Esophagus squamous epithelium (tissue), 5 donors: Measurements from ENCODE around the gene KIRREL1. TPM values are rescaled to one million over a fixed set of nuclear protein-coding genes. Genes with fewer than 3 reads are reported as not detected.

Experiments
- DNase-seq: peaks from one replicate; lab custom pipeline; 2025; lab: John Stamatoyannopoulos, UW
- H3K27ac ChIP-seq, 4 donors: fragments of 200-600 bp; sonication (generic); one replicate each; pipeline ENCODE4 v1.5.1; 2016 to 2019; ENCODE audit warnings: mild to moderate bottlenecking in 1 of 4
- H3K27me3 ChIP-seq, 4 donors: fragments of 200-600 bp; sonication (generic); 1 replicate in 3 of 4; 2 replicates in 1 of 4; pipeline versions ENCODE4 v1.5.1 to v1.6.0; 2017 to 2021; ENCODE audit warnings: antibody characterized with exemption in 1 of 4
- H3K36me3 ChIP-seq, 3 donors: fragments of 200-600 bp; sonication (generic); one replicate each; pipeline ENCODE4 v1.5.1; 2016 to 2019
- H3K4me1 ChIP-seq, 3 donors: fragments of 200-600 bp; sonication (generic); one replicate each; pipeline ENCODE4 v1.5.1; 2017 to 2019
- H3K4me3 ChIP-seq, 4 donors: fragments of 200-600 bp; sonication (generic); 1 replicate in 3 of 4; 2 replicates in 1 of 4; pipeline ENCODE4 v1.5.1; 2016 to 2019; ENCODE audit warnings: mild to moderate bottlenecking in 2 of 4, moderate library complexity in 1 of 4
- H3K9me3 ChIP-seq, 3 donors: fragments of 200-600 bp; sonication (generic); one replicate each; pipeline ENCODE4 v1.5.1; 2016 to 2019
- CTCF ChIP-seq, 6 experiments: fragments of 450-650 bp in 4 of 6; fragments of 200-600 bp in 2 of 6; sonication (generic) in 2 of 6; IDR thresholded peaks; one replicate each; pipeline ENCODE4 v1.5.1; 2016 to 2019; ENCODE audit warnings: antibody characterized with exemption in 6 of 6, mild to moderate bottlenecking in 4 of 6, moderate library complexity in 4 of 6
- POLR2A ChIP-seq, 4 donors: fragments of 450-650 bp; IDR thresholded peaks; one replicate each; pipeline ENCODE4 v1.6.1; 2017; ENCODE audit warnings: antibody characterized with exemption in 4 of 4, mild to moderate bottlenecking in 4 of 4, moderate library complexity in 3 of 4
- WGBS, 2 donors: methylation state at CpG; one replicate each; pipeline ENCODE4 v1.1.5; 2018; 5-methylcytosine and 5-hydroxymethylcytosine counted together
- intact Hi-C: fragments of 100-400 bp; cut with DNase I; formaldehyde crosslinking; loops from one replicate; pipeline ENCODE4 v1.15.0; 2022
- total RNA-seq, 4 donors: library from RNA; depleted of rRNA; stranded (reverse); fragments of >200 nt; gene quantifications; one replicate each; pipeline ENCODE4 v1.1.0, GENCODE V29; 2016
- donor health status: DM: yes; HTN: yes; CAD: no.

Gene KIRREL1
- total RNA-seq, 4 donors from 2014 or later, result 3.6 to 18.9 (median 15.2) TPM

DNA sequence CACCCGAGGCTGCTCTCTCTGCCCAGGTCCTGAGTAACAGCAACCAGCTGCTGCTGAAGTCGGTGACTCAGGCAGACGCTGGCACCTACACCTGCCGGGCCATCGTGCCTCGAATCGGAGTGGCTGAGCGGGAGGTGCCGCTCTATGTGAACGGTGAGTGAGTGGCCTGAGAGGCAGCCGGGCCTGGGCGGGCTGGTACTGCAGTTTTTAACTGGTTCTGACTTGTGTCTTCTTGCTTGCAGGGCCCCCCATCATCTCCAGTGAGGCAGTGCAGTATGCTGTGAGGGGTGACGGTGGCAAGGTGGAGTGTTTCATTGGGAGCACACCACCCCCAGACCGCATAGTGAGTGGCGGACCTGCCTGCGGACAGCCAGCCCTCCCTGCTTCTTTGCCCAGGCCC is 96.0 kb downstream of the KIRREL1 start:
- Histone ChIP-seq H3K4me1 (no peaks in the 10 kb centered on the region), H3K36me3 (peaks cover 5 to 91% (median 5%) of the 10 kb centered on the region in 3 donors), H3K4me3 (no peak overlapping the region), H3K9me3 (no peaks in the 10 kb centered on the region), H3K27me3 (no peaks in the 10 kb centered on the region), H3K27ac (no peak overlapping the region)
- TF ChIP-seq CTCF (IDR thresholded peaks at IDR 0.05) (no peak), POLR2A (IDR thresholded peaks at IDR 0.05) (no peak)
- intact Hi-C loops, result loop anchor here (5.0 kb wide), 1 partner anchor 97 kb away; the partner anchor contains the start of gene KIRREL1
- 84 to 98% methylated on average over 4 to 5 of the region's 16 CpGs for WGBS, 2 donors
- DNase-seq, result no peak

GRCh38 chr1:158089925-158090637 is 96.6 kb downstream of the KIRREL1 start:
- Histone ChIP-seq H3K4me1 (no peaks in the 10 kb centered on the region), H3K9me3 (no peaks in the 10 kb centered on the region), H3K36me3 (peaks cover 5 to 91% (median 5%) of the 10 kb centered on the region in 3 donors), H3K4me3 (no peak overlapping the region), H3K27me3 (no peaks in the 10 kb centered on the region), H3K27ac (no peak overlapping the region)
- no peak for DNase-seq
- WGBS, 2 donors, result 72% methylated on average over 3 of the region's 9 CpGs
- no peak for TF ChIP-seq POLR2A (IDR thresholded peaks at IDR 0.05)
- TF ChIP-seq CTCF (IDR thresholded peaks at IDR 0.05), result no peak
- intact Hi-C loops, result loop anchor here (5.0 kb wide), 1 partner anchor 98 kb away; the partner anchor contains the start of gene KIRREL1

GRCh38 chr1:158093376-158093775 is 99.9 kb downstream of the KIRREL1 start:
- H3K36me3 ChIP-seq, result peaks cover 5 to 69% (median 5%) of the 10 kb centered on the region in 3 donors
- 91 to 98% methylated on average over 14 to 17 of the region's 18 CpGs for WGBS, 2 donors

GRCh38 chr1:158094571-158094970 is 101.1 kb downstream of the KIRREL1 start:
- no peak for DNase-seq
- Histone ChIP-seq H3K27ac (no peak overlapping the region), H3K4me3 (no peak overlapping the region), H3K4me1 (peaks cover 0 to 23% (median 0%) of the 10 kb centered on the region in 3 donors), H3K36me3 (peaks cover 5 to 59% (median 5%) of the 10 kb centered on the region in 3 donors), H3K27me3 (no peaks in the 10 kb centered on the region), H3K9me3 (no peaks in the 10 kb centered on the region)
- 89 to 91% methylated on average over 7 to 14 of the region's 14 CpGs for WGBS, 2 donors
- no peak for TF ChIP-seq POLR2A (IDR thresholded peaks at IDR 0.05)
- no peak for TF ChIP-seq CTCF (IDR thresholded peaks at IDR 0.05)
- intact Hi-C loops, result no loop called here

More at GRCh38 chr1:158093376-158093775, 99.9 kb downstream of the KIRREL1 start:
- Histone ChIP-seq H3K27me3 (no peaks in the 10 kb centered on the region), H3K4me3 (no peak overlapping the region), H3K4me1 (peaks cover 0 to 11% (median 0%) of the 10 kb centered on the region in 3 donors), H3K27ac (no peak overlapping the region), H3K9me3 (no peaks in the 10 kb centered on the region)
- intact Hi-C loops, result no loop called here
- TF ChIP-seq CTCF (IDR thresholded peaks at IDR 0.05) (no peak), POLR2A (IDR thresholded peaks at IDR 0.05) (no peak)
- DNase-seq, result no peak

DNA sequence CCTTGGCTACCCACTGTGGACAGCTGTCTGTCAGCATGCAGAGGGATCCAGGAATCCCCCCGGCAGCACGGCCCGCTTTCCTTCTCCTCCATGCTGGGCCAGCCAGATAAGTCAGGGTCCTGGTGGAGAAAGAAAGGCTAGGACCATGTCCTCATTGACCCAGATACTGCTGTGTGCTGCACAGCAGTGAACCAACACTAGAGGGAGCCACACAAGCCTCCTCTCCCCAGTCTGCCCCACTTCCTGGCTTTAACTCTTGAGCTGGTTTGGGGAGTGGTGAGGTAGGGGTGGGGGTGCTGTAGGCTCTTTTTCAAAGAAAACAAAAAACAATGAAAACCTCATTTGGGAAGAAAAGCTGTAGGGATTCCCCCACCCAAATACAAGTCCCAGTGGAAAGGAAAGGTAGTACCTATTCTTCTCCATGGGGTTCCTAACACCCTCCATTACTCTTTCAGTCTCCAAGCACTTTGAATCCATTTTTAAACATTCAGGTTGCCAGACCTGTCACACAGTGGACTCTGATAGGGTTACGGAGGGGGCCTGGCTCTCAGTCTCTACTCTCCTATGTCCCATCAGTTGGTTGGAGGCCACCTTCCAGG is 102.4 kb downstream of the KIRREL1 start:
- 89 to 90% methylated on average over 1 to 2 of the region's 4 CpGs for WGBS, 2 donors
- intact Hi-C loops, result no loop called here
- Histone ChIP-seq H3K27ac (no peak overlapping the region), H3K4me1 (peaks cover 0 to 24% (median 0%) of the 10 kb centered on the region in 3 donors), H3K27me3 (no peaks in the 10 kb centered on the region), H3K36me3 (peaks cover 5 to 46% (median 5%) of the 10 kb centered on the region in 3 donors), H3K4me3 (no peak overlapping the region), H3K9me3 (no peaks in the 10 kb centered on the region)
- no peak for DNase-seq
- TF ChIP-seq CTCF (IDR thresholded peaks at IDR 0.05) (peak in 5 of 6 experiments; percentile 42 to 77 (median 62)), POLR2A (IDR thresholded peaks at IDR 0.05) (no peak)
